GM10248 (cell line): ENCODE data around the gene POU6F2.

Experiments
- CTCF ChIA-PET: fragments of 300-600 bp; sonication (Branson Sonifier 250); formaldehyde crosslinking; extraction: SDS; loops from one replicate; lab custom pipeline; 2021; ENCODE audit warnings: antibody characterized with exemption; lab: Yijun Ruan, JAX
- POLR2A ChIA-PET: fragments of 350-650 bp; sonication (Branson Sonifier 250); formaldehyde crosslinking; extraction: SDS; loops from one replicate; lab custom pipeline; 2020; ENCODE audit warnings: antibody characterized with exemption; lab: Yijun Ruan, JAX
- DNase-seq: peaks from one replicate; pipeline ENCODE4 v3.0.0; 2012; ENCODE audit errors: extremely low spot score
- TF ChIP-seq, protein P1 (sequence below): IDR thresholded peaks from 2 replicates; pipeline ENCODE4 v1.5.1; 2012; ENCODE audit warnings: mild to moderate bottlenecking, low read depth; ENCODE audit errors: extremely low read depth, missing control alignments, control extremely low read depth

Gene POU6F2

GRCh38 chr7:39416866-39417265 is 439.2 kb downstream of the POU6F2 start:
- ChIA-PET POLR2A (no interaction called here), CTCF (interaction anchor here (0.7 to 1.5 kb wide), 6 partner anchors 9 to 25 kb away, joined by 3 to 4 read pairs (median 4); no protein-coding TSS in a partner anchor)
- TF ChIP-seq, protein P1, sequence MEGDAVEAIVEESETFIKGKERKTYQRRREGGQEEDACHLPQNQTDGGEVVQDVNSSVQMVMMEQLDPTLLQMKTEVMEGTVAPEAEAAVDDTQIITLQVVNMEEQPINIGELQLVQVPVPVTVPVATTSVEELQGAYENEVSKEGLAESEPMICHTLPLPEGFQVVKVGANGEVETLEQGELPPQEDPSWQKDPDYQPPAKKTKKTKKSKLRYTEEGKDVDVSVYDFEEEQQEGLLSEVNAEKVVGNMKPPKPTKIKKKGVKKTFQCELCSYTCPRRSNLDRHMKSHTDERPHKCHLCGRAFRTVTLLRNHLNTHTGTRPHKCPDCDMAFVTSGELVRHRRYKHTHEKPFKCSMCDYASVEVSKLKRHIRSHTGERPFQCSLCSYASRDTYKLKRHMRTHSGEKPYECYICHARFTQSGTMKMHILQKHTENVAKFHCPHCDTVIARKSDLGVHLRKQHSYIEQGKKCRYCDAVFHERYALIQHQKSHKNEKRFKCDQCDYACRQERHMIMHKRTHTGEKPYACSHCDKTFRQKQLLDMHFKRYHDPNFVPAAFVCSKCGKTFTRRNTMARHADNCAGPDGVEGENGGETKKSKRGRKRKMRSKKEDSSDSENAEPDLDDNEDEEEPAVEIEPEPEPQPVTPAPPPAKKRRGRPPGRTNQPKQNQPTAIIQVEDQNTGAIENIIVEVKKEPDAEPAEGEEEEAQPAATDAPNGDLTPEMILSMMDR = no peak
- no peak for DNase-seq

GRCh38 chr7:39417642-39418041 is 439.9 kb downstream of the POU6F2 start:
- TF ChIP-seq, protein P1 = no peak
- CTCF ChIA-PET = interaction anchor here (0.7 to 1.3 kb wide), 4 partner anchors 9 to 24 kb away, joined by 3 to 4 read pairs (median 4); no protein-coding TSS in a partner anchor
- POLR2A ChIA-PET = no interaction called here
- DNase-seq = no peak

DNA sequence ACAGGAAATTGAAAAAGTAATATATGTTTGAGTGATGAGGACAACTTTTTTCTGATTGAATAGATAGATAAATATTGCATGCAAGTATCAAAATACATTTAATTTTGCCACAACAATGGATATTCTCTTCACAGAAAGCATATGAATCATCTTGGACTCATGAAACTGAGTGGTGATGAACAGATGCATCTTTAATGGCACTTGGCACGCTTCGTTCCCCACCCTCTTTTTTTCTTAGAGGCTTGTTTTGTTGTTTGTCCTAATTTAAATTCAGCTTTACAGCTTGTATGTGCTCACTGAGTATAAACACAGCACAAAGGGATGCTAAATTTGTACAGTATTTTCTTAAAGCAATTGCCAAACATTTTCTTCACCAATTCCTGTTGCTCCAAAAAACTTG is 443.5 kb downstream of the POU6F2 start:
- TF ChIP-seq, protein P1 = no peak
- DNase-seq = no peak
- POLR2A ChIA-PET = no interaction called here
- CTCF ChIA-PET = interaction anchor here (1.1 kb wide), 1 partner anchor 33 kb away, joined by 3 read pairs; no protein-coding TSS in a partner anchor

DNA sequence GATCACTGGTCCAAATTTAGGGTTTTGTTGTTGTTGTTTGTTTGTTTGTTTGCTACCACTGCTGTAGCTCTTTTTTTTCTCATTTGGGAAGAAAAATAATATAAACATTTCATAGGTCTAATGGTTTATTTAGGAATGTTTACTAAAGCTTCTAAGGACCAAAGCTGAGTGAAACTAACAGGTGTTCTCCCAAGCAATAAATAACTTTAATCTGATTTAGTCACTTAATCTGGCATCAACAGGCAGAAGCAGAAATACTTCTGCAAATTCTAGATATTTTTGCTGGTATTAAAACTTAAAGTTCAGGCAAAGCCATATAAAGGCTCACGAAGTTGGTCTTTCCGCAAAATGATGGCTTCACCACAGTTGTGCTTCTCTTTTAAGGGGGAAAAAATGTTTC is 444.0 kb downstream of the POU6F2 start:
- TF ChIP-seq, protein P1 = no peak
- CTCF ChIA-PET = interaction anchor here (1.1 kb wide), 1 partner anchor 33 kb away, joined by 3 read pairs; no protein-coding TSS in a partner anchor
- POLR2A ChIA-PET = no interaction called here
- no peak for DNase-seq

DNA sequence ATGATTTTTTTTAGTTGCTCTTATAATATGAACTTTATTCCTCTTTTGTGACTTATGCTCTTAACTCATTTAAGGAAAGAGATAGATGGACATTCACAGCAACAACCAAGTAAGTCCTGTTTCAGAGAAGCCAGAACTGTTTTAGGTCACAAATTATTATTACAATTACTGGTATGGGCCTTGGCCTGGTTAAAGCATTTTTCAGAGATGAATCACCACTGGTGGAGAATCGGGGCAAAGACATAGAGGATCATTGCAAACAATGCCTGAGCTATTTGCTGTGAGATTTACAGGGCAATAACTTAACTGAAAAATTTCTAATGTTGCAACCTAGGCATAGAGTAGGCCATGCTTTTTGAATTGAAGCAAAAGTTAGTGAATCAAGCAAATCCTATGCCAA is 450.5 kb downstream of the POU6F2 start:
- ChIA-PET CTCF (no interaction called here), POLR2A (no interaction called here)
- DNase-seq = no peak
- TF ChIP-seq, protein P1 = no peak

DNA sequence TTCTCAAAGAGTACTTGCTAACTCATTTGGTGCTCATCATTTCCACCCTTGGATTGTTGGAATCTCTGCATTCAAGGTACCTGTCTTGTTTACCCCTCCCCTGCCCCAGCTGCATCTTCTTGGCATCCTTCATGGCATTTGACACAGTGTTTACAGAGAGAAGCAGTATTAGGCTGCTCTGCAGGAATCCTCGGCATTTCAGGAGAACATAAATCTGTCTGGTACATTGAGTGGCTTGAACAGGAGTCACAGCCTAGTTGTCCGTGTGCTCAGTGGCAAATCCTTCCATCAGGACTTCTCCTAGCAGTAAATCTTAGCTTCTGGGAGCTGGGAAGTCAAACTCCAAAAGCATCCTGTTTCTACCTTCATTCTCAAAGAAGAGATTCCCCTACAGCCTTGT is 451.7 kb downstream of the POU6F2 start:
- no peak for DNase-seq
- TF ChIP-seq, protein P1 = no peak
- ChIA-PET POLR2A (no interaction called here), CTCF (interaction anchor here (0.6 kb wide), 1 partner anchor 704 kb away, joined by 3 read pairs; no protein-coding TSS in a partner anchor)
